ENCODE data around the gene AGER. TPM values are rescaled to one million over a fixed set of nuclear protein-coding genes. Genes with fewer than 3 reads are reported as not detected.

The AGER gene
- total RNA-seq, 1 experiment from 2014 or later, result 14.3 TPM

GRCh38 chr6:32190054-32190851 lies 6.2 kb upstream of the AGER start, which contains the start of gene PBX2:
Gene PBX2 (minus strand): TSS chr6:32190202. CDS start chr6:32189915, 287 bp downstream.
- H2BK12ac ChIP-seq (ENCODE audit: insufficient read length, low read depth, low read length), result peak within 1 kb of the TSS; percentile 38
- H3K9ac ChIP-seq (ENCODE audit: extremely low read depth, insufficient read length, low read length), result peak within 1 kb of the TSS; percentile 56
- H2BK120ac ChIP-seq (ENCODE audit: low read depth, low read length, poor library complexity, severe bottlenecking), result no peak within 1 kb of the TSS
- no peak within 1 kb of the TSS for H4K91ac ChIP-seq (ENCODE audit: insufficient read length, low read depth, low read length)
- H3K56ac ChIP-seq (ENCODE audit: insufficient read length, low read depth, low read length), result no peak within 1 kb of the TSS
- H3K23me2 ChIP-seq (ENCODE audit: insufficient read length, low read depth, low read length, poor library complexity, severe bottlenecking), result peaks cover 12% of the 10 kb centered on the region
- Mint-ChIP-seq H3K4me3 (peak within 1 kb of the TSS; percentile 76 to 90), H3K27me3 (ENCODE audit: low read depth) (no peaks in the 10 kb centered on the region), H3K27ac (peak within 1 kb of the TSS; percentile 94 to 98 (median 97)), H3K4me1 (peaks cover 55 to 67% of the 10 kb centered on the region in 2 experiments), H3K36me3 (ENCODE audit: insufficient read depth in 1 of 3, low read depth in 3 of 3) (peaks cover 12 to 36% (median 34%) of the 10 kb centered on the region in 3 experiments; a peak in 6 of 7 replicates), H3K9me3 (no peaks in the 10 kb centered on the region; a peak in 1 of 5 replicates)
- H3T11ph ChIP-seq (ENCODE audit: low read length), result no peak within 1 kb of the TSS
- DNase-seq, result peak; percentile 88
- H2AK5ac ChIP-seq (ENCODE audit: insufficient read length, low read length), result no peak within 1 kb of the TSS
- H3K4ac ChIP-seq (ENCODE audit: low read depth, low read length), result no peak within 1 kb of the TSS
- peaks cover 7% of the 10 kb centered on the region for H3K4me1 ChIP-seq (ENCODE audit: insufficient read depth, low read length)
- no peaks in the 10 kb centered on the region for H3K79me1 ChIP-seq (ENCODE audit: insufficient read depth, low read depth, low read length, poor library complexity, severe bottlenecking)
- no peak within 1 kb of the TSS for H3K27ac ChIP-seq (ENCODE audit: insufficient read length, low read depth, low read length)
- H2BK5ac ChIP-seq (ENCODE audit: insufficient read length, low read length), result no peak within 1 kb of the TSS
- no peaks in the 10 kb centered on the region for H3K9me3 ChIP-seq (ENCODE audit: control insufficient read depth, low read depth, low read length)
- no peak within 1 kb of the TSS for H2AFZ ChIP-seq (ENCODE audit: low read length)
- H3K79me2 ChIP-seq (ENCODE audit: insufficient read depth, low read length), result no peaks in the 10 kb centered on the region
- H4K8ac ChIP-seq (replicated peaks; ENCODE audit: insufficient read length, low read depth, low read length), result no peak within 1 kb of the TSS
- WGBS (ENCODE audit: extremely low coverage, insufficient read length, low lambda C conversion rate), result no CpG with 5 or more reads among the region's 23 CpGs
- no peak within 1 kb of the TSS; the same call in 1 of the 2 replicates for H3K14ac ChIP-seq (ENCODE audit: insufficient read depth, low read length)
- no peak within 1 kb of the TSS for H2BK20ac ChIP-seq (ENCODE audit: low read depth, low read length, poor library complexity, severe bottlenecking)
- no peak within 1 kb of the TSS for H3K23ac ChIP-seq (ENCODE audit: insufficient read length, low read depth, low read length)
- no peaks in the 10 kb centered on the region for H4K20me1 ChIP-seq (ENCODE audit: control insufficient read depth, insufficient read depth, insufficient read length)
- H3K27me3 ChIP-seq (ENCODE audit: insufficient read depth, low read length), result no peaks in the 10 kb centered on the region
- no peak within 1 kb of the TSS for H4K5ac ChIP-seq (ENCODE audit: insufficient read length, low read depth, low read length)
- TF ChIP-seq CTCF (conservative IDR thresholded peaks at IDR 0.05), result no peak
- peak within 1 kb of the TSS; percentile 15 for H3K18ac ChIP-seq (ENCODE audit: insufficient read length, low read depth, low read length)
- H2BK15ac ChIP-seq (ENCODE audit: low read depth, low read length), result no peak within 1 kb of the TSS
- H3K4me2 ChIP-seq (ENCODE audit: insufficient read depth, insufficient read length, low read length), result peak within 1 kb of the TSS; percentile 72
